Measurements from ENCODE around the gene AHRR.
"Not testable (repeated sequence)": the region's sequence is repeated elsewhere in the genome, so short reads cannot be mapped to it uniquely, and the experiment has no call there.

- not testable (repeated sequence) for TF ChIP-seq CTCF (conservative IDR thresholded peaks at IDR 0.05; ENCODE audit: low read length); EZH2phosphoT487 (IDR thresholded peaks at IDR 0.05; ENCODE audit: borderline replicate concordance, low read depth, low read length)
These were observed 152.8 kb downstream of the AHRR start for GRCh38 chr5:474232-474839.

Measured in OCI-LY7 (cell line).